ENCODE measurements around the gene TECTA.

DNA sequence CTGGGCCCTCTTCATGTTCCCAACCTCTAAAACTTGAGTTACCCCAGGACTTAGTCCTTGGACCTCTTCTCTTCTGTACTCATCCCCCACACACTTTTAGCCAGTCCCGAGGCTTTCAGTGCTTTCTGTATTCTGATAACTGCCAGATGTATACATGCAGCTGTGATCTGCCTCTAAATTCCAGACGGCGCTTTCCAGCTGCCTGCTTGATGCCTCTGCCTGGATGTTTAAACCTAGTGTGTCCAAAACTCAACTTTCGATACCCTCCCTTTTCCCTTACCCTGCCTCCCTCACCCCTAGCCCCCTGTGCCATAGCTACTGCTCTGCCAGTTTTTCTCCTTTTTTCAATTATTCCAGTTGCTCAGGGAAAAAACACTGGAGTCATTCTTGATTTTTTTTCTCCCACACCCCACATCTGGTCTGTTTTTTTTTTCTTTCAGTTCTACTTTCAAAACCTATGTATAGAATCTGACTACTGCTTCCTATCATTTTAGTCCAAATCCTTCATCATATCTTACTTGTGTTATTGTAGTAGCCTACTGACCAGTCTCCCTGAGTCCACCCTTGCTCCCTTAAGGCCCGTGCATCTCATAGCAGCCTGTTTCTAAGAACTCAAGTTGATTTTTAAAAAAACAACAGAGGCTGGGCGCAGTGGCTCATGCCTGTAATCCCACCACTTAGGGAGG, 32.9 kb upstream of the TECTA start:
- TF ChIP-seq REST (IDR thresholded peaks at IDR 0.05; ENCODE audit: insufficient replicate concordance, low read depth) (no peak), POLR2AphosphoS5 (IDR thresholded peaks at IDR 0.05; ENCODE audit: low read depth) (no peak), GABPA (IDR thresholded peaks at IDR 0.05; ENCODE audit: low read depth) (no peak)
- TF ChIP-seq, protein P1, sequence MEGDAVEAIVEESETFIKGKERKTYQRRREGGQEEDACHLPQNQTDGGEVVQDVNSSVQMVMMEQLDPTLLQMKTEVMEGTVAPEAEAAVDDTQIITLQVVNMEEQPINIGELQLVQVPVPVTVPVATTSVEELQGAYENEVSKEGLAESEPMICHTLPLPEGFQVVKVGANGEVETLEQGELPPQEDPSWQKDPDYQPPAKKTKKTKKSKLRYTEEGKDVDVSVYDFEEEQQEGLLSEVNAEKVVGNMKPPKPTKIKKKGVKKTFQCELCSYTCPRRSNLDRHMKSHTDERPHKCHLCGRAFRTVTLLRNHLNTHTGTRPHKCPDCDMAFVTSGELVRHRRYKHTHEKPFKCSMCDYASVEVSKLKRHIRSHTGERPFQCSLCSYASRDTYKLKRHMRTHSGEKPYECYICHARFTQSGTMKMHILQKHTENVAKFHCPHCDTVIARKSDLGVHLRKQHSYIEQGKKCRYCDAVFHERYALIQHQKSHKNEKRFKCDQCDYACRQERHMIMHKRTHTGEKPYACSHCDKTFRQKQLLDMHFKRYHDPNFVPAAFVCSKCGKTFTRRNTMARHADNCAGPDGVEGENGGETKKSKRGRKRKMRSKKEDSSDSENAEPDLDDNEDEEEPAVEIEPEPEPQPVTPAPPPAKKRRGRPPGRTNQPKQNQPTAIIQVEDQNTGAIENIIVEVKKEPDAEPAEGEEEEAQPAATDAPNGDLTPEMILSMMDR (IDR thresholded peaks at IDR 0.05; ENCODE audit: insufficient read depth, low read length): no peak

Data from HL-60 (cell line).